NT2/D1 (cell line): ENCODE results near the gene LPGAT1.

Experiments used
- SUZ12 ChIP-seq: IDR thresholded peaks from 2 replicates; pipeline ENCODE4 v1.6.1; 2011; ENCODE audit not compliant: insufficient read length, insufficient read depth; ENCODE audit errors: extremely low read depth
- YY1 ChIP-seq: IDR thresholded peaks from 2 replicates; pipeline ENCODE4 v1.6.1; 2011; ENCODE audit not compliant: insufficient read length, insufficient read depth
- ZNF274 ChIP-seq: IDR thresholded peaks from 2 replicates; pipeline ENCODE4 v1.6.1; 2011; ENCODE audit warnings: mild to moderate bottlenecking, low read depth, low read length

DNA sequence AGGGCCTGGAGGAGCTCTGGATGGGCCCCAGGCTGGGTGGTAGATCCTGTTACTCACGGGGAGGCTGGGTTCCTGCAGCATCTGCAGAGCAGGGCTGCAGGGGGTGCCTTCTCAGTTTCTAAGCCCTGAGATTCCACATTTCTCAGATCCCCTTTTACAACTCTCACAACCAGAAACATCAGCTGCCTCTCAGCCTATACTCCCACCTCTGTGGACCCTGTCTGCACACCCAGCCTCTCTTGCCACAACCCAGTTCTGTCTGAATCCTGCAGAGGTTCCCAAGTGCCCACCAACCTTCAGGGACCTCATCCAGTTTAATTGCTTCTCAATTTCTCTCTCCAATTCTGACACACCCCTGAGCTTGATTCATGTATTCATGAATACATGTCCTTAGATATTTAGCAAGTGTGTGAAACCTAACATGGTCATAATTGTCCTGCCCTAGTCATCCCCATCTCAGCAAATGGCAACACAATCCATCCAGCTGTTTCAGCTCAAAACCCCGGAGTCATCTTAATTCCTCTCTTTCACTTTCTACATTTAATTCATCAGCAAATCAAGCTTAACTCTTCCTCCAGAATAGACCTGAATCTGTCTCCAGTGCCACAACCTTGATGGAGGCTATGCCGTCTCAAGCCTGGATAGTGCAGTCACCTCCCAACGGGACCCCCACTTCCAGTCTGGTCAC lies 98.1 kb downstream of the LPGAT1 start:
- TF ChIP-seq YY1 (no peak), SUZ12 (no peak), ZNF274 (no peak)
